Hepatic stellate cell (primary cell): ENCODE data around the gene SGF29.
"Not testable (repeated sequence)": the region's sequence is repeated elsewhere in the genome, so short reads cannot be mapped to it uniquely, and the experiment has no call there.

Experiments used
- DNase-seq: peaks from one replicate; pipeline ENCODE4 v3.0.0; 2011; ENCODE audit warnings: low spot score

Gene SGF29

DNA sequence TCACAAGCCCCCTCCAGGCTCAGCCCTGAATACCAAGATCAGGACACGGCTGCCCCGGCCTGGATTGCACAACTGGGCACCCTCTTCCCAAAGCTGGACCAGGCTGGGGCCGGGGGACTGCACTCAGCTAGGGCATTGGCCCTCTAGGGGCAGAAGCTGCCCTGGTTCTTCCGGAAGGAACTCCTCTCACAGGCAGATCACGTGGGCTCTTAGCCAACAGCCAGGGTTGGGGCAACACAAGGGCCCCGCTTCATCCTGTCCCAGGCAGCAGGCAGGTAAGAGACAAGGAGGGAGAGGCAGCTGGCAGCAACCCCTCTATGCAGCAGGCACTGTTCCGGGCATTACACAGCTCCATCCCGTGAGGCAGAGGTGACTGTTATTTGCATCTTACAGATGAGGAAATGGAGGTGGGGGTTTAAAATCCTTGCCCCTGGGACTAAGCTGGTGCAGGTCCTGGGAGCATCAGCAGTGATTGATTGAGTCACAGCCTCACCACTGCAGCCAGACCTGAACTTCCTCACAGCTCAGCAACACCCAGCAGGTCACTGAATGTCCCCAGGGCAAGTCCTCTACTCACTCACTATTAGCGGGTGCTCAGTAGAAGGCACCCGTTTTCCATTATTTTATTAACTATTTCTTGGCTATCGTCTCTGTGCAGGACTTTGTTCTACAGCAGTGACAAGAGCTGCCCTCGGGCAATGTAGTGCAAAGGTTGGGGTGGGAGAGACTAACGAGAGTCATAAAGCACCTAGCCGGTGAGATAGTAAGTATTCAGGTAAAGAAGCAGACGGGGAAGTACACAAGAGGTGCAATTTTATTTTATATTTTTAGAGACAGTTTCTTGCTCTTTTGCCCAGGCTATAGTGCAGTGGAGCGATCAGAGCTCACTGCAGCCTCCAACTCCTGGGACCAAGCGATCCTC lies 58.9 kb downstream of the SGF29 start:
- DNase-seq: not testable (repeated sequence)

DNA sequence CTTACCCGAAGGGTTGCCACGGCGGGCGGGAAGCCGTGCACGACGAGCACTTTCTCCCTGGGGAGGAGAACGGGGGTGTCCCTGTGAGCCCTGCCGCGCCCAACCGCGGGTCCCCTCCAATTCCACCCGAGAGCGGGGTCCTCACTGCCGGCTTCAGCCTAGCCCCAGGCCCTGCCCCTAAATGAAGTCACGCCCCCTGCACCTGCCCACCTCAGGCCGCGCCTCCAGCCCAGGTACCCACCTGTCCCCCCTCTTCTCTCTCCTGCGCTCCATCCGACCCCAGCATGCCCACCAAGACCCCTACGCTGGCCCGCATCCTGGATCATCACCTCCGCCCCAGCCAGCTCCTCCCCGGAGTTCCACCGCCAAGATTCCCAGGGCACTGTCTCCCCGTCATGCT lies 60.2 kb downstream of the SGF29 start:
- DNase-seq: not testable (repeated sequence)

DNA sequence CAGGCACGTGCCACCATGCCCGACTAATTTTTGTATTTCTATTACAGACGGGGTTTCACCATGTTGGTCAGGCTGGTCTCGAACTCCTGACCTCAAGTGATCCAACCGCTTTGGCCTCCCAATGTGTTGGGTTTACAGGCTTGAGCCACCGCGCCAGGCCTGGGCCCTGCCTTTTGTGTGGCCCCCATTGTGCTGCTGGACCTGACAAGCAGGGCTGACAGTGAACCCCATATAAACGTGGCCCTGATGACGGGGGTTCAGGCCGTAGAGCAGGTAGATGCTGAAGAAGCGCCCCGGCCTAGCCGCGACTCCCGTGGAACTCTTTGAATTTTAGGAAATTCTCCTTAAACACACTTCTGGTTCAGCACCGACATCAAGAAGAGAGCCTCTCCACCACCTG lies 60.8 kb downstream of the SGF29 start:
- not testable (repeated sequence) for DNase-seq

DNA sequence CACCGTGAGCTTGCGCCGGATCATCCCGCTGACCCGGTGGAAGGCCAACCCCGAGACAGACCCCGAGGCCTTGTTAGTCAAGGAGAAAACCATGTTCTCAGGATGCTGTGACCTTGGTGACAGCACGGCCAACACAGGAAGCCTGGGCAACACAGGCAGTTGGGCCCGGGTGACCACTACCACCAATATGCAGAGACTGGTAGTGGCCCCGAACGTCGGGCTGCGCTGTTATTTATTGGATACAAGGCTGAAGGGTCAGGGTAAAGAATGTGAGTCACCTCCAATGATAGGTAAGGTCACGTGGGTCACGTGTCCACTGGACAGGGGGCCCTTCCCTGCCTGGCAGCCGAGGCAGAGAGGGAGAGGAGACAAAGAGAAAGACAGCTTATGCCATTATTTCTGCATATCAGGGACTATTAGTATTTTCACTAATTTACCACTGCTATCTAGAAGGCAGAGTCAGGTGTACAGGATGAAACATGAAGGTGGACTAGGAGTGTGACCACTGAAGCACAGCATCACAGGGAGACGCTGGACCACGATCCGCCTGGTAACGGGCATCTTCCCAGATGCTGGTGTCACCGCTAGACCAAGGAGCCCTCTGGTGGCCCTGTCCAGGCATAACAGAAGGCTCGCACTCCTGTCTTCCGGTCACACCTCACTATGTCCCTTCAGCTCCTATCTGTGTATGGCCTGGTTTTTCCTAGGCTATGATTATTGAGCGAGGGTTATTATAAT lies 61.9 kb downstream of the SGF29 start:
- not testable (repeated sequence) for DNase-seq

DNA sequence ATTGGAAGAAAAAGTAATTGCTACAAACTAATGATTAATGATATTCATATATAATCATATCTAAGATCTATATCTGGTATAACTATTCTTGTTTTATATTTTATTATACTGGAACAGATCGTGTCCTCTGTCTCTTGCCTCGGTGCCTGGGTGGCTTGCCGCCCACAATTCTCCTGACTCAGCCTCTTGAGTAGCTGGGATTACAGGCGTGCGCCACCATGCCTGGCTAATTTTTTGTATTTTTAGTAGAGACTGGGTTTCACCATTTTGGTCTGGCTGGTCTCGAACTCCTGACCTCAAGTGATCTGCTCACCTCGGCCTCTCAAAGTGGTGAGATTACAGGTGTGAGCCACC lies 62.5 kb downstream of the SGF29 start:
- not testable (repeated sequence) for DNase-seq

DNA sequence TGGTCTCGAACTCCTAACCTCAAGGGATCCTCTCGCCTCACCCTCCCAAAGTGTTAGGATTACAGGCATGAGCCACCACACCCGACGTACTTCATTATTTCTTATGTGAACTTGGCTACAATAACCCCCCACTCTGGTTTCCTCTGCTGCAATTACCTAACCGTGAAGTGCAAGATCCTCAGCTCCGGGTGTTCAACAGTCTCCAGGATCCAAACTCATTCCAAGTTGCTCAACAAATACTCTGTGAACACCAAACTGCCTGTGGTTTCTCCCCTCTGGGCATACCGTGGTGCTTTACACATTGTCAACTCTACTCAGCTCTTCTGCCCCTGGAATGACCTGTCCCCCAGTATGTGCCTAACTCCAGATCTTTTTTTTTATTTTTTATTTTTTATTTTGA lies 62.9 kb downstream of the SGF29 start:
- no peak for DNase-seq

DNA sequence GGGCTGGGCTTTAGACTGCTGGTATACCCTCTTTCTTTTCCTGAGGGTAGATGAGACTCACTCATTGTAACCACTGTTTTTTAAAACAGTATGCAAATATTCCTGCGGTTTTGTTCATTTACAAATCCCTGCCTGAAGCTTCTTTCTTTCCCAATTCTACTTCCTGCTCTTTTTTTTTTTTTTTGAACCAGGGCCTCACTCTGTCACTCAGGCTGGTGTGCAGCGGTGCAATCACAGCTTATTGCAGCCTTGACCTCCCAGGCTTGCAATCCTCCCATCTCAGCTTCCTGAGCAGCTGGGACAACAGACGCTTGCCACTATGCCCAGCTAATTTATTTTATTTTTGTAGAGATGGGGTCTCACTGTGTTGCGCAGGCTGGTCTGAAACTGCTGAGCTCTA lies 64.2 kb downstream of the SGF29 start:
- DNase-seq: no peak

DNA sequence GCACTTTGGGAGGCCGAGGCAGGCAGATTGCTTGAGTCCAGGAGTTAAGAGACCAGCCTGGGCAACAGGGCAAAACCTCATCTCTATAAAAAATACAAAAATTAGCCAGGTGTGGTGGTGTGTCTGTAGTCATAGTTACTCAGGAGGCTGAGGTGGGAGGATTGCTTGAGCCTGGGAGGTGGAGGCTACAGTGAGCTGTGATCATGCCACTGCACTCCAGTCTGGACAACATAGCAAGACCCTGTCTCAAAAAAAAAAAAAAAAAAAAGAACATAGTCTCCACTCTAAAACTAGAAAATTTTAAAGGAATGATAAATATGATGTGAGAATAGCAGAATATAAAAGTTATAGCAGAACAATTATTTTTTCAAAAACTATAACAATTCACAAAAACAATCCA lies 66.6 kb downstream of the SGF29 start:
- DNase-seq: not testable (repeated sequence)

DNA sequence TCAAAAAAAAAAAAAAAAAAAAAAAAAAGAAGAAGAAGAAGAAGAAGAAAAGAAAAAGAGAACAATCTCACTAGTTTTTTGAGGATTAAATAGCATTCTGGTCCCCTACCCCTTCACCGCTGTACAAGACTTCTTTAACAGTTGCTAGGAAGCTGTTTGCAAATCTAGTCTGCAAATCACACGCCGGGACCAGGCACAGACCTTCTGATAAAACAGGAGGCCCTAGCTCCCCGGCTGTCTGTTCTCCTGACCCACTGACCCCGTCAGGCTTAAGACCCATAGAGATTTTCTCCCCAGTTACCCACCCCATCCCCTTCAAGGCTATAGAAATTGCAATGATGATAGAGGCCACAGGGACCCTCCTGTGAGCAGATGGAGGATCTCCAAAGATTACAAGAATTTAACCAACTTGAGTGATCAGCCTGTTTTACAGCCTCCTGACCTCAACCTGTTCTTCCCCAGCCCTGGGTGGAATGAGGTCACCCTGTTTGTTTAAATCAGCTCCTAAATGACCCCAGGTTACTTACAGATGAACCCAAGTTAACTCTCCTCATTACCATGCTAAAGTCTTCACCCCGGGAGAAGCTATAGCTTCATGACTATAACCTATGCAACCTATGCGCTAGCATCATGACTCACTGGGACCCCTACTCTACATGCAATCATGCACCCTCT lies 67.9 kb downstream of the SGF29 start:
- DNase-seq: no peak

GRCh38 chr16:28622532-28623171 lies 68.9 kb downstream of the SGF29 start:
- not testable (repeated sequence) for DNase-seq

GRCh38 chr16:28623172-28623711 lies 69.5 kb downstream of the SGF29 start:
- no peak for DNase-seq

DNA sequence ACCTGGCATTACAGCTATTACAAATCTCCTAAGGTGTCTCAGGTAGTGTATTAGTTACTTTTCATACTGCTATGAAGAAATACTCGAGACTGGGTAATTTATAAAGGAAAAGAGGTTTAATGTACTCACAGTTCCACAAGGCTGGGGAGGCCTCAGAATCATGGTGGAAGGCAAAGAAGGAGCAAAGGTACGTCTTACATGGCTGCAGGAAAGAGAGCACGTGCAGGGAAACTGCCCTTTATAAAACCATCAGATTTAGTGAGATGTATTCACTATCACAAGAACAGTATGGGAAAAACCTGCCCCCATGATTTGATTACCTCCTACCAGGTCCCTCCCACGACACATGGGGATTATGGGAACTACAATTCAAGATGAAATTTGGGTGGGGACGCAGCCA lies 77.2 kb downstream of the SGF29 start:
- not testable (repeated sequence) for DNase-seq

DNA sequence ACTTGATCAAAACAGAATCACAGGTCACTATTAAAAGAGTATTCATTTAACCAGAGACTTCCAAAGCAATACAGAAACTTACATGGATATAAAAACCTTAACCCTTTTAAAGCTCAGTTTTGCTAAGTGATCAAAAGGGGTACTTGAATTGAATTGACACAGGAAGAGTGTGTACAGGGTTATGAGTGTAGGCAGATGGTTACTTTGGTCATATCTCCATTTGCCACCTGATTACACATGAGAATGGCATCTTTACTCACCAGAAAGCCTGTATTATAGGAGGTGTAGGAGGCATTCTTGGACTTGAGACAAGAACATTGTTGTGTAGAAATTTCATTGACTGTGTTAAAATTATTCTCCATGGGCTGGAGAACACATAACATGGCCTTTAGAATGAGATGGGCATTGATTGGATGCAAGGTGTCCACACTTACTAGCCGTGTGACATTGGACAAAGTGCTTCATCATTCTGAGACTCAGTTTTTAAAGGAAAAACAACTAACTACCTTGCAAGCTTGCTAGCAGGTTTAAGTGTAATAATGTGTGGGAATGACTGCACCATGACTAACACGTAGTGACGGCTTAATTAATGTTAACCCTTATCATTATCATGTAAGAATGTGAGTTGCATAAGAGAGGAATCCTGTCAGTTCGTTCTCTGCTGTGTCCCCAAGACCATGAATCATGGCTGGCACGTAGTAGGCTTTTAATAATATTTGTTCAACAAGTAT lies 82.5 kb downstream of the SGF29 start:
- DNase-seq: not testable (repeated sequence)

DNA sequence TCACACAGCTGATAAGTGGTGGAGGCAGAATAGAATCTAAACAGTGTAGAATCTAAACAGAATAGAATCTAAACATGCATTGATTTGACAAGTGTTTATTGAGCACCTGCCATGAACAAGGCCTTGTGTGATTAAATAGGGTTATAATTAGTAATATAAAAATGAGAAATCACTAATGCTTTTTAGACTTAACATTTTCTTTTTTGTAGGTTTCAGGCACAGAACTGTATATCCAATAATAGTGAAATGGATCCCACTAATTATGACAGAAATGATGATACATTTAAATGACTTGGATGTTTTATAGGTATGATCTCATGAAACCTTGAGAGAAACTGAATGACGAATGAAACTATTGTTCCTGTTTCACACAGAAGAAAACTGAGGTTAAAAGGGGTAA lies 84.0 kb downstream of the SGF29 start, which contains the start of gene NPIPB8:
Gene NPIPB8, plus strand, starts transcription at position 301 of the 400 bp plus-strand sequence. CDS start 296 bp downstream, outside the sequence.
- not testable (repeated sequence) for DNase-seq

DNA sequence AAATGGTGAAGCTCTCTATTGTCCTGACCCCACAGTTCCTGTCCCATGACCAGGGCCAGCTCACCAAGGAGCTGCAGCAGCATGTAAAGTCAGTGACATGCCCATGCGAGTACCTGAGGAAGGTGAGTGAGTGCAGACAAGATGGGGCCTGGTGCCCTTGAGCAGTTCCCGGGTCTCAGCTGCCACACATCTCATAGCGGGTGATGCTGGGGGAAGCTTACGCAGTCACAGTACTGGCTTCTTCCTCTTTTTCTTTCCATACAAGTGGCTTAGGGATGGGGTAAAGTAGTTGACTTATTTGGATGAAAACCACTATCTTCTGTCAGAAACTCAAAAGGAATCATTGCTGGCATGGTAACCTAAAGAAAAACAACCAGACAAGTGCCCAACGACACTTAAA lies 84.6 kb downstream of the SGF29 start:
- DNase-seq: not testable (repeated sequence)

DNA sequence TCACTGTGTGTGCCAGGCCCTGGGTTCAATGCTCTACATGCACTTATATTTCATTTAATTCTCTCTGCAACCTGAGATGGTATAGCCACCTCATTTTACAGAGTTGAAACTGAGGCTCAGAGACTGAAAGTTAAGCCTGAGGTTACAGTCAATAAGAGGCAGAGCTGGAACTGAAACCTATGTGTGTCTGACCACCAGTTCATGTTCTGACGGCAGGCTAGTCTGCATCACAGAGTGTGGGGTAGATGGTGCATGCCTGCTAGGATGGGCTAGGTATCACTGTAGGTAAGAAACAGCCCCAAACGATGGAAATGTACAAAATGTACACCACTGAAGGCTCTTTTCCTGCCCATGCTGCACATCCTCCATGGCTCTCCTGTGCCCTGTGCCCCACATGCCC lies 86.2 kb downstream of the SGF29 start:
- not testable (repeated sequence) for DNase-seq
